AG04450 (cell line): ENCODE results near the gene PRKAG1. TPM values are rescaled to one million over a fixed set of nuclear protein-coding genes. Genes with fewer than 3 reads are reported as not detected.

Experiments used
- CTCF ChIA-PET: fragments of 300-600, 350-600 bp; formaldehyde crosslinking; extraction: SDS; loops from one replicate; lab custom pipeline; 2022; ENCODE audit warnings: antibody characterized with exemption, inconsistent platforms; lab: Charles Lee
- POLR2A ChIA-PET: fragments of 350-600 bp; formaldehyde crosslinking; extraction: SDS; loops from one replicate; lab custom pipeline; 2021; ENCODE audit warnings: antibody characterized with exemption, inconsistent platforms; lab: Yijun Ruan, JAX
- DNase-seq: peaks from one replicate; pipeline ENCODE4 v3.0.0-alpha.2; 2011; ENCODE audit warnings: low read depth, low spot score
- H3K27ac ChIP-seq: one replicate; pipeline ENCODE4 v1.5.1; 2012; ENCODE audit warnings: low read depth, low read length, control low read depth
- H3K27me3 ChIP-seq: one replicate; pipeline ENCODE4 v1.6.0; 2012; ENCODE audit warnings: low read length; ENCODE audit not compliant: control insufficient read depth, insufficient read depth
- H3K4me3 ChIP-seq: 2 replicates; pipeline ENCODE4 v1.5.1; 2011; ENCODE audit warnings: mild to moderate bottlenecking, low read depth, low read length, control low read depth
- H3K9me3 ChIP-seq: 2 replicates; pipeline ENCODE4 v1.5.1; 2012; ENCODE audit warnings: low read length; ENCODE audit not compliant: control insufficient read depth, insufficient read depth
- polyA plus RNA-seq: library from polyadenylated mRNA; depleted of rRNA; stranded (reverse); fragments of >200 nt; gene quantifications from 2 replicates; pipeline ENCODE4 v1.2.3, GENCODE V29; 2011
- TF ChIP-seq, protein P1 (sequence below): IDR thresholded peaks from 2 replicates; pipeline ENCODE4 v1.5.1; 2011; ENCODE audit warnings: low read depth, low read length, control low read depth, inconsistent platforms

PRKAG1 gene
- polyA plus RNA-seq, 1 experiment, result 130 TPM

DNA sequence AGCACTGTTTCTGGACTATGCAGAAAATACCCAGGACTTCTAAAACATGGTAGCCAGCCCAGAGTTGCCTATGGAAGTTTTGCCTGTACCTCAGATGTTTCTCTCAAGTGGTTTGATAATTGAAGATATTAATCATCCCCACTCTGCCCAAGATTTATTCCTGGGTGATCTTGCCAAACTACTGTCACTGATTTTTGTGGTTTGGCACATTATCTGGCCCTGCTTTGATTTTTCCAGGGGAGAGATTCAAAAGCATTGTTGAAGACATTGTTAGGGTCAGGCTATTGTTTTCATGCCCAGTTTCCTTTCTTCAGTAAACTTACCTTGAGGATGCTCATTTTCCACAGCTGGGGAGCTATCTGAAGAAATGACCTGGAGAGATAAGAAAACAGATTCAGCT lies 5.8 kb downstream of the PRKAG1 start:
- Histone ChIP-seq H3K4me3 (no peak overlapping the region), H3K9me3 (no peaks in the 10 kb centered on the region), H3K27ac (no peak overlapping the region), H3K27me3 (no peaks in the 10 kb centered on the region)
- TF ChIP-seq, protein P1, sequence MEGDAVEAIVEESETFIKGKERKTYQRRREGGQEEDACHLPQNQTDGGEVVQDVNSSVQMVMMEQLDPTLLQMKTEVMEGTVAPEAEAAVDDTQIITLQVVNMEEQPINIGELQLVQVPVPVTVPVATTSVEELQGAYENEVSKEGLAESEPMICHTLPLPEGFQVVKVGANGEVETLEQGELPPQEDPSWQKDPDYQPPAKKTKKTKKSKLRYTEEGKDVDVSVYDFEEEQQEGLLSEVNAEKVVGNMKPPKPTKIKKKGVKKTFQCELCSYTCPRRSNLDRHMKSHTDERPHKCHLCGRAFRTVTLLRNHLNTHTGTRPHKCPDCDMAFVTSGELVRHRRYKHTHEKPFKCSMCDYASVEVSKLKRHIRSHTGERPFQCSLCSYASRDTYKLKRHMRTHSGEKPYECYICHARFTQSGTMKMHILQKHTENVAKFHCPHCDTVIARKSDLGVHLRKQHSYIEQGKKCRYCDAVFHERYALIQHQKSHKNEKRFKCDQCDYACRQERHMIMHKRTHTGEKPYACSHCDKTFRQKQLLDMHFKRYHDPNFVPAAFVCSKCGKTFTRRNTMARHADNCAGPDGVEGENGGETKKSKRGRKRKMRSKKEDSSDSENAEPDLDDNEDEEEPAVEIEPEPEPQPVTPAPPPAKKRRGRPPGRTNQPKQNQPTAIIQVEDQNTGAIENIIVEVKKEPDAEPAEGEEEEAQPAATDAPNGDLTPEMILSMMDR, result no peak
- ChIA-PET CTCF (interaction anchor here (1.1 to 3.1 kb wide), 2 partner anchors 16 to 39 kb away, joined by 3 to 9 read pairs; no protein-coding TSS in a partner anchor), POLR2A (interaction anchor here (1.2 kb wide), 1 partner anchor 16 kb away, joined by 3 read pairs; no protein-coding TSS in a partner anchor)
- DNase-seq, result no peak

DNA sequence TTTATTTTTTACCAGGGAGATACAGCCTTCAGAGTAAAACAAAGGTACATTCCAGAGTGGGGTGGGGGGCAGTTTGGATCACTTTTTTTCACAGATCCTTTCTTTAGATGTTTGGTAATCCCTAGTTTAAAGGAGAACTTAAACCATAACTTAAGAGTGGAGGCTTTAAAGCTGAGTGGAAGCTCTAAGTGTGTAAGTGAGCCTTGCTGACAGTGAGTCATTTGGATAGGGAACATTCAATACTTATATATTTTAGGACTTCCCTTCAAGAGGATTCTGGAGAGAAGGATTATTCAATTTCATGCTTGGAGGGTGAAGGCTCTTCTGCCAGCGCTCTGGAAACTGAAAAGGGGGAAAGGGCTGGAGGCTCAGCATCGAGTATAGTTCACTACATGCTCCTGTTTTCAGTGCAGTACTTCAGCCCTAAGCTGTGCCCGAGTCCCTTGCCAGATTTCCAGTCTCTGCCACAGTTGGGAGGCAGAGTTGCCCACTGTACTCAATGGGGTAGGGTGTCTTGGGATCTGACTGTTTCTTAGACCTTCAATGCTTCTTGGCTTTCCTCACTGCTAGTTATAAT lies 8.4 kb downstream of the PRKAG1 start:
- no peaks in the 10 kb centered on the region for H3K9me3 ChIP-seq
- ChIA-PET POLR2A (no interaction called here), CTCF (interaction anchor here (0.6 to 1.0 kb wide), 2 partner anchors 22 to 731 kb away, joined by 3 to 4 read pairs; partner anchors contain the start of gene TMBIM6)
- no peak overlapping the region for H3K27ac ChIP-seq
- TF ChIP-seq, protein P1, result no peak
- DNase-seq, result no peak
- no peaks in the 10 kb centered on the region for H3K27me3 ChIP-seq
- no peak overlapping the region for H3K4me3 ChIP-seq

DNA sequence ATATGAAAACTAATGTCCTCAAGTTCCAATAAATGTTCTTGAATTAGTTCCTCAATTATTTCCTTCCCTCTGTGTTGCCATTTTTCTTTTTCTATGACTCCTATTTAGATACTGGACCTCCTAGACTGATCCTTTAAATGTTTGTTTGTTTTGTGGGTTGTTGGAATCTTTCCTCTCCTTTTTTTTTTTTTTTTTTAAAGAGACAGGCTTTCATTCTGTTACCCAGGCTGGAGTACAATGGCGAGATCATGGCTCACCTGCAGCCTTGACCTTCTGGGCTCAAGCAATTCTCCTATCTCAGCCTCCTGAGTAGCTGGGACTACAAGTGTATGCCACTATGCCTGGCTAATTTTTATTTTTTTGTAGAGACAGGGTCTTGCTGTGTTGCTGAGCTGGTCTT lies 9.6 kb downstream of the PRKAG1 start:
- Histone ChIP-seq H3K27me3 (no peaks in the 10 kb centered on the region), H3K9me3 (no peaks in the 10 kb centered on the region), H3K27ac (no peak overlapping the region), H3K4me3 (no peak overlapping the region)
- CTCF ChIA-PET, result interaction anchor here (0.7 to 1.3 kb wide), 3 partner anchors 14 to 22 kb away, joined by 3 to 7 read pairs (median 3); no protein-coding TSS in a partner anchor
- DNase-seq, result no peak
- TF ChIP-seq, protein P1, result no peak
- POLR2A ChIA-PET, result no interaction called here

DNA sequence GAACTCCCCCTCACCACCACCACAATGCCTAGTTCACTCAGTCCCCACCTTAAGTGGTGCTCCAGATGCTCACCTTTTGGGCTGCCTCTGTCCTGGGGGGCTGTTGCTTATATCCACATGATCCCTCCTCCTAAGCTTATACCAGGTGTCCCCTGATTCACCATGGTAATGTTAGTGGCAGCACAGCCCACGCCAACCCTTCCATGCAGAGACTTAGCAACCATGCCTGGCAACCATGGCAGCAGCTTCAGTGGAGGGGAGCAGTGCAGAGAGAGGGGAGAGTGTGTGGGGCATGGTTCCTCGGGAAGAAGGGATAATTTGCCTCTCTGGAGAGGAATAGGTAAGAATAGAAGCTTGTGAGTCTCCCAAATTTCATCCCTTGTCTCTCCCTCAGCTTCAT lies 18.2 kb downstream of the PRKAG1 start:
- TF ChIP-seq, protein P1, result no peak
- no peak overlapping the region for H3K4me3 ChIP-seq
- ChIA-PET CTCF (interaction anchor here (1.7 to 4.9 kb wide), 3 partner anchors 12 to 147 kb away, joined by 6 to 27 read pairs (median 7); no protein-coding TSS in a partner anchor), POLR2A (interaction anchor here (1.0 kb wide), 1 partner anchor 43 kb away, joined by 3 read pairs; the partner anchor contains the start of gene ARF3)
- no peaks in the 10 kb centered on the region; the same call in 1 of the 2 replicates for H3K9me3 ChIP-seq
- H3K27ac ChIP-seq, result no peak overlapping the region
- peaks cover 12% of the 10 kb centered on the region for H3K27me3 ChIP-seq
- no peak for DNase-seq
